ENCODE results near the gene PRR3.
"Not testable (repeated sequence)": the region's sequence is repeated elsewhere in the genome, so short reads cannot be mapped to it uniquely, and the experiment has no call there.

DNA sequence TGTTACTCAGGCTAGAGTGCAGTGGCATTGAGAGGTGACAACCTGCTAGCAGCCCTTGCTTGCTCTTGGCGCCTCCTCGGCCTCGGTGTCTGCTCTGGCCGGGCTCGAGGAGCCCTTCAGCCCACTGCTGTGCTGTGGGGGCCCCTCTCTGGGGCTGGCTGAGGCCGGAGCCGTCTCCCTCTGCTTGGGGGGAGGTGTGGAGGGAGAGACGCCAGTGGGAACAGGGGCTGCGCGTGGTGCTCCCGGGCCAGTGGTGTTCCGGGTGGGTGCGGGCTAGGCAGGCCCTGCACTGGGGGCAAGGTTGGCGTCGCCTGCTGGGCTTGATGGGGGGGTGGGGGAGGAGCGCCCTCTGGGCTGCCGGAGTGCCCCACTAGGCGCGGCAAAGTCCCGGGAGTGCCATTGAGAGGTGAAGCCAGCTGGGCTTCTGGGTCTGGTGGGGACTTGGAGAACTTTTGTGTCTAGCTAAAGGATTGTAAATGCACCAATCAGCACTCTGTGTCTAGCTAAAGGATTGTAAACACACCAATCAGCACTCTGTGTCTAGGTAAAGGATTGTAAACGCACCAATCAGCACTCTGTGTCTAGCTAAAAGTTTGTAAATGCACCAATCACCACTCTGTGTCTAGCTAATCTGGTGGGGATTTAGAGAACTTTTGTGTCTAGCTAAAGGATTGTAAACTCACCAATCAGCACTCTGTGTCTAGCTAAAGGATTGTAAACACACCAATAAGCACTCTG is 39.2 kb upstream of the PRR3 start:
- TF ChIP-seq CTCF (IDR thresholded peaks at IDR 0.05; ENCODE audit: poor library complexity, severe bottlenecking); EZH2 (IDR thresholded peaks at IDR 0.05; ENCODE audit: borderline replicate concordance, insufficient read depth, low read length, poor library complexity, severe bottlenecking); TAF1 (IDR thresholded peaks at IDR 0.05; ENCODE audit: low read depth); EP300 (conservative IDR thresholded peaks at IDR 0.05; ENCODE audit: poor library complexity, severe bottlenecking); POLR2AphosphoS5 (IDR thresholded peaks at IDR 0.05); RAD21 (conservative IDR thresholded peaks at IDR 0.05); SMC3 (conservative IDR thresholded peaks at IDR 0.05; ENCODE audit: poor library complexity): not testable (repeated sequence)
- TF ChIP-seq, protein P1, sequence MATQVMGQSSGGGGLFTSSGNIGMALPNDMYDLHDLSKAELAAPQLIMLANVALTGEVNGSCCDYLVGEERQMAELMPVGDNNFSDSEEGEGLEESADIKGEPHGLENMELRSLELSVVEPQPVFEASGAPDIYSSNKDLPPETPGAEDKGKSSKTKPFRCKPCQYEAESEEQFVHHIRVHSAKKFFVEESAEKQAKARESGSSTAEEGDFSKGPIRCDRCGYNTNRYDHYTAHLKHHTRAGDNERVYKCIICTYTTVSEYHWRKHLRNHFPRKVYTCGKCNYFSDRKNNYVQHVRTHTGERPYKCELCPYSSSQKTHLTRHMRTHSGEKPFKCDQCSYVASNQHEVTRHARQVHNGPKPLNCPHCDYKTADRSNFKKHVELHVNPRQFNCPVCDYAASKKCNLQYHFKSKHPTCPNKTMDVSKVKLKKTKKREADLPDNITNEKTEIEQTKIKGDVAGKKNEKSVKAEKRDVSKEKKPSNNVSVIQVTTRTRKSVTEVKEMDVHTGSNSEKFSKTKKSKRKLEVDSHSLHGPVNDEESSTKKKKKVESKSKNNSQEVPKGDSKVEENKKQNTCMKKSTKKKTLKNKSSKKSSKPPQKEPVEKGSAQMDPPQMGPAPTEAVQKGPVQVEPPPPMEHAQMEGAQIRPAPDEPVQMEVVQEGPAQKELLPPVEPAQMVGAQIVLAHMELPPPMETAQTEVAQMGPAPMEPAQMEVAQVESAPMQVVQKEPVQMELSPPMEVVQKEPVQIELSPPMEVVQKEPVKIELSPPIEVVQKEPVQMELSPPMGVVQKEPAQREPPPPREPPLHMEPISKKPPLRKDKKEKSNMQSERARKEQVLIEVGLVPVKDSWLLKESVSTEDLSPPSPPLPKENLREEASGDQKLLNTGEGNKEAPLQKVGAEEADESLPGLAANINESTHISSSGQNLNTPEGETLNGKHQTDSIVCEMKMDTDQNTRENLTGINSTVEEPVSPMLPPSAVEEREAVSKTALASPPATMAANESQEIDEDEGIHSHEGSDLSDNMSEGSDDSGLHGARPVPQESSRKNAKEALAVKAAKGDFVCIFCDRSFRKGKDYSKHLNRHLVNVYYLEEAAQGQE (IDR thresholded peaks at IDR 0.05; ENCODE audit: borderline replicate concordance) = not testable (repeated sequence)
